GM21526 (cell line): Measurements from ENCODE around the gene SLC12A7.
A peak's percentile ranks its signal among the peaks of the same experiment; 100 is the strongest.
"Not testable (repeated sequence)": the region's sequence is repeated elsewhere in the genome, so short reads cannot be mapped to it uniquely, and the experiment has no call there.

Experiments
- ATAC-seq: cut with Tn5 transposase; IDR thresholded peaks from one replicate; pipeline ENCODE4 v1.9.1; 2021; ENCODE audit warnings: moderate library complexity; ENCODE audit not compliant: unreplicated experiment, low FRiP score

The SLC12A7 gene

DNA sequence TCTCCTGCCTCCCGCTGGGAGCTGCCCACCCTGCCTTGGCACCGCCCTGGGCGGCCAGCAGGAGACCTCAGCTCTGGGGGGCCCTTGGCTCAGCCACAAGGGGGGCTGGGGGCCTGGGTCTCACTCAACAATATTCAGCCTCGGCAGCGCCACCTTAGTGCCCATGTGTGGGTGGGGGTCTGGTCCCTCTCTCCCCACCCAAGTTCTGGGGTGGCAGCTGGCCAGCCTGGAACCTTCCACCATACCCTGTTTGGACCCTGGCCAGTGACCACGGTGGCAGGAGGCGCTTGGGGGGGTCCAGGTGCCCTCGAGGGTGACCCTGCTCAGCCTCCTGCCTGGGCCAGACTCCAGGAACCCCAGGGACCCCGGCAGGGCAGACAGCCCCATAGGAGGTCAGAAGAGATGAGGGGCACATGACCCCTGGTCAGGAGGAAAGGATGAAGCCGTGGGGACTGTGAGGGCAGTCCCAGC lies 81.0 kb downstream of the SLC12A7 start:
- ATAC-seq, result no peak

DNA sequence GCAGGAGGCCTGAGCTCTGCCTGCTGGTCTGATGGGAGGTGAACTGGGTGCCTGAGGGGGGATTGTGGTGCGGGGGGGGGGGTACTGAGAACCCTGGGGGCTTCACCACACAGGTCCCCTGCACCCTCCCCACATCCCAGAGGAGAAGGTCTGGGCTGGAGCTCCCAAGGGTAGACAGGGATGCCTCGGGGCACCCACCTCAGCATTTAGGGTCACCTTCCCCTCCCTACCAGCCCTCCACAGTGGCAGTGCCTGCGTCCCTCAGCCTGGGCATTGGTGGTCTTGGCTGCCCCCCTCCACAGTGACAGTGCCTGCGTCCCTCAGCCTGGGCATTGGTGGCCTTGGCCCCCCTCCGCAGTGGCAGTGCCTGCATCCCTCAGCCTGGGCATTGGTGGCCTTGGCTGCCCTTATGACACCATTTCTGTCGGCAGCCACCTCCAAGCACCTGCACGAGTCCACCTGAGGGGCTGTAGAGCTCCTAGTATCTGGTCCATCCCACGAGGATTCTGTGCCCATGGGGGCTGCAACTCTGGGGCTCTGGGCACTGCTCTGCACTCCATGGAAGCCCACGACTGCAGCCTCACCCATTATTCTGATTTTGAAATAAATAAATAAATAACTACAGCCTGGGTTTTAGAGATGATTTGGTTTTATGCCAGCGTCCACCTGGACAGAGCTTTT lies 81.8 kb downstream of the SLC12A7 start:
- ATAC-seq, result no peak

DNA sequence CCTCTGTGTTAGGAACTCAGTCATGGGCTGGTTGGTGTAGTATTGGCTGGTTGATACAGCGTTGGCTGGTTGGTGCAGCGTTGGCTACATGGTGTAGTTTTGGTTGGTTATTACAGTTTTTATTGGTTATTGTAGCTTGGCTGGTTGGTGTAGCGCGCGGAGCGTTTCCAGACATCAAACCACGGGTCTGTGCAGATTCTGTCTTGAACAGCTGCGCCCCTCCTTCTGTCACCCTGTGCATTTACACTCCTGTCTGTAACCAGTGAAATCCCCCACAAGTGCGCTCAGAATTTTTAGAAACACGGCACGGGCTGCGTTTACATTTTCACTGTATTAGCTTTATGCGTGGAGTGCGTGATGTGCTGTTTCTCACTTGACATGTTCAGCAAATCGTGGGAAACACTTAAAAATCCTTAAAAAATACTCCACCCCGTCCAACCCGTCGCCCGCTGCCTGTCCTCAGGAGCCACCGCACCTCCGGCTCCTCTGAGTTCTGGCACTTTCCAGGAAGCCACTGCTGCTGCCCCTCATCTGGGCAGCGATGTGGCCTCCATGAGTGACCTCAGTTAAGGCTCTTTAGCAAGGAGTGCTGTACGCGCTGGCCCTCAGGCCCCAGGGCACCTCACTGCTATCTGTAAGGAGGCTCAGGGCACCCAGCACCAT lies 82.5 kb downstream of the SLC12A7 start:
- no peak for ATAC-seq

DNA sequence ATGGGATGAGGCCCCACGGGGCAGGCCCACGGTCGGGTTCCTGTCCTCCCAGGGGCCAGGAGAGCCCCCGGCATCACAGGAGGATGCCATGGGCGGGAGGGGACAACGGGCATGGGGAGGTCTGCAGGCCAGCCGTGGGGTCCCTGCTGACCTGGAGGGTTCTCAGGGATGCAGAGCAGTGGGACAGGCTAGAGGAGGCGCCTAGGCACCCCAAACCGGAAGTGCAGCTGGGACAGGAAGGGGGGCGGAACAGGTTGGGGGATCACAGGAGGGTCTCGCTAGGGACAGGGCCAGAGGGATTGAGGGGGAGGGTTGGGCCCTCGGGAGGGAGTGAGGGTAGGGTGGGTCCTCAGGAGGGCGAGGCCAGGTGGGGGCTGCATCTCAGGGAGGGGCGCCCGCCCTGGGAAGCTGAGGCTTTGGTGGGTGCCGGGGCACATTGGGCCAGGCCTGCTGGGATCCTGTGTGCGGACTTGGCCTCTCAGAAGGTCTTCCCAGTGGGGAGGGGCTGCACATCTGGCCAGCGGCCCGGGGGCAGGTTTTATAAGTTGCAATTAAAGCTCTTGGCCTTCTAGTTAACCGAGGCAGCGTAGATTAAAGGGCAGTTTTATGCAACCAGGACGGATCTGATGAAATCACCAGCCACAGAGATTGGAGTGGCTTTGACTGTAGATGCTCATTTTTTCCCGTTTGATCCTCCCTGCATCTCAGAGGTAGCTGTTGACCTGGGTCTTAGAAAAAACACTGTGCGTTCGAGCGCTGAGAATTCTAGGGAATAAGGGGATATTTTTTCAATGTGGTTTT lies 83.2 kb downstream of the SLC12A7 start:
- ATAC-seq, result no peak

DNA sequence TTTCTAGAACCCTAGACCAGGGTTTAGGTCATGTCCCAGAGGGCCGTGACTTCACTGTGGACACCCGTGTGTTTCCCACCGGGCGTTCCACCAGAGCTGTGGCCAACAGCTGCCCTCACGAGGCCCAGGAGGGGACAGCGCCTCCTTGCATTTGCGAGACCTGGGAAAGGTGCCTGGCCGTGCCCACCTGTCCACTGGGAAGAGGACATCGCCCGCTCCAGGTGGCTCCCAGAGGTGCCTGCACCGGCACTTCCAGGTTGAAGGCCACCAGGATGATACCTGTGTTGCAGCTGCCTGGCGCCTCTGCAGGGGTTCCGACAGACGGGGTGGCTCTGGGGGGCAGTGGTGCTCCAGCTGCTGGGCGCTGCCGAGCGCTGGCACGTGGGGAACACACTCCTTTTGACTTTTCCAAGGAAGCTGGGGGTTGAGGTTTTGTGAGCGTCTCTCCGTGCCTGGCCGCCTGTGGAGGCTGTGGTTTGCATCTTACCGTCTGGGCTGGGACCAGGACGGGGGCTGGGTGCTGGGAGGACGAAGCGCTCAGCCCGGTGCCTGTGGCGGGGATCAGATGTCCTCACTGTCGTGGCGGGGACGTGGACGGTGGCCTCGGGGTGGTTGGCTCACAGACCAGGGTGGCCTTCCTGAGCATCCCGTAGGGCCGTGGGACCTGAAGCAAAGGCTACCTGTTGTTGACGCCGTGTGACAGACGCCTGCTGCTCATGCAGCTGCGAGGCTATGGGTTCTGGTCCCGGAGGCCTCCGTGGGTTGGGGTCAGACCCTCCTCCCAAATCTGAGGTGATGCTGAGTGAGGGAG lies 84.0 kb downstream of the SLC12A7 start:
- no peak for ATAC-seq

DNA sequence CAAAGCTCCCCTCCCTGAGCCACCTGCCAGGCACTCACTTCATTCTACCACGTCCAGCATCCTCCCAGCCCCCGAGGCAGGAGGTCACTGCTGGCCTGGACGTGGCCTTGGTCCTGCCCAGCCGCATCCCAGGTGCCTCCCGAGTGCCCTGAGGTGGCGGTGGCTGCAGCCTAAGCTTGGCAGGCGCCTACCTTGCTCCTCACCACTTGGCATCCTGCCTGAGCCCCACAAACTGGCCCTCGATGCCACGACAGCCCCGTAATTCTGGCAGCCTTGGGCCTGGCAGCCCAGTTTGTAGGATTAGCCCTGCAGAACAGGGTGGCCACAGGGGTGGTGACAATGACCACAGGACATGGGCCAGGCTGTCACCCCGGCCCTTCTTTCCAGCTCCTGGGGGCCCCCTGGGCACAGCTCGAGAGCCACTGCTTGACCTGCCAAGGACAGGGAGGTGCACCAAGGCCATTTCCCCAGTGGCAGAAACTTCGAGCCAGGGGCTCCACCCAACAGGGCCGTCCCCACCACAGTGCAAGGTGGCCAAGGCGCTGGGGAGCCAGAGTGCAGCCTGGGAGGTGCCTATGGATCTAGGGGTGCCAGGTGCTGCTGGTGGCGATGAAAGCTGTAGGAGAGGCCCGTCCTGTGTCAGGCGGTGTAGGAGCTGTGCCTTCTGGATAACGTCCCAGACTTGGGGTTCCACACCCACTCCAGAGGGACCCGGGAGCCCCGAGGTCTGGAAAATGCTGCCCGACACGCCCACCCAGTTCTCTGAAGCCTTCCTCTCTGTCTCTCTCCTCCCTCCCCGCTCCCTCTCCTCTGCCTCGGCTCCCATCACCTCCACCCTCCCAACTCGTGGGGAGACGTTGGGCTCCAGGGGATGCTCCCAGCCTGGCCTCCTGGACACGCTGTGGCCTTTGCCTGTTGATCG lies 84.9 kb downstream of the SLC12A7 start:
- ATAC-seq, result no peak

DNA sequence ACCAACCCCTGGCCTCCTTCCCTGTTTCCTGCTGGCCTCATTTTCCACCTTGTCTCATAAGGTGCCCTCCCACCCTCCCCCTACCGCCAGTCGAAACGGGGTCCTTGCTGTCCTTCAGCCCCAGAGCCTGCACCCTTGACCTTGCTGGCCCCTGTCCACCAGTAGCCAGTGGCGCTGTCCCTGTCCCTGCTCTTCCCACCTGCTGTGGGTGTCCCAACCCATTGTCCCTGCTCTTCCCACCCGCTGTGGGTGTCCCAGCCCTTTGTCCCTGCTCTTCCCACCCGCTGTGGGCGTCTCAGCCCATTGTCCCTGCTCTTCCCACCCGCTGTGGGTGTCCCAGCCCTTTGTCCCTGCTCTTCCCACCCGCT lies 89.9 kb downstream of the SLC12A7 start:
- ATAC-seq, result not testable (repeated sequence)

DNA sequence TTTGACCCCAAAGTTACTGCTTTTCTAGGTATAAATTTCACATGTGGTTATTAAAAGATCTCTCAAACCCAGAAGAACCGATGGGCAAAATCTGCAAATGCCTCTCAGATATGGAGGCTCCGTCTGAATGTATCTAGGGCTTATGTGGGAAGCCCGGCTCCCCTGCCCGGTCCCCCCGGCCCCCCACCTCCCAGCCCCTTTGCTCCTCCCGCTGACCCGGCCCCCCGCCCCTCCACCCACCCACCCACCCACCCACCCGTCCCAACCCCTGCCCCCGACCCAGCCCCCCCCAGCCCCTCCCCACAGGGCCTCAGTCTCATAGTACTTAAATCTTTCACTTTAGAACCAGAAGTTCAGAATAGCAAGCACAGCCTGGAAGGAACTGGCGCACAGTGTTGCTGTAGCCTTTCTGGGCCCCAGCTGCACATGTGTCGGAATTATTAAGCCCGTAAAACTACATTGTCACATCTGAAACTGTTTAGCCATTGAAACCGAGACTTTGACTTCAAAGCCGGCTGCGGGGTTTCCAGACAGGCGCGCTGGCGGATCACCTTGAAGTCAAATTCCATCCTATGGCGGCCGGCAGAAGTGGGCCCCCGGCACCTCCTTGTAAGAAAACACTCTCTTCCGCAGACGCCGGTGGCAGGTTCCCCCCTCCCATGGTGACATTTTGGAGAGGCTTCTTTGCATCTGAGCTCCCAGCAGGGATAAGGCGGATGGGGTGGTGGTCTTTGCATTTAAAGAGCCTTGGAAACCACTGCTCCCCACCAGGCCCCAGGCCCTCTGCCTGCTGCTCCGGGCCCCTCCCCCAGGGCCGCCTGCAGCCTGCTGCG lies 90.5 kb downstream of the SLC12A7 start:
- peak; percentile 53 for ATAC-seq

DNA sequence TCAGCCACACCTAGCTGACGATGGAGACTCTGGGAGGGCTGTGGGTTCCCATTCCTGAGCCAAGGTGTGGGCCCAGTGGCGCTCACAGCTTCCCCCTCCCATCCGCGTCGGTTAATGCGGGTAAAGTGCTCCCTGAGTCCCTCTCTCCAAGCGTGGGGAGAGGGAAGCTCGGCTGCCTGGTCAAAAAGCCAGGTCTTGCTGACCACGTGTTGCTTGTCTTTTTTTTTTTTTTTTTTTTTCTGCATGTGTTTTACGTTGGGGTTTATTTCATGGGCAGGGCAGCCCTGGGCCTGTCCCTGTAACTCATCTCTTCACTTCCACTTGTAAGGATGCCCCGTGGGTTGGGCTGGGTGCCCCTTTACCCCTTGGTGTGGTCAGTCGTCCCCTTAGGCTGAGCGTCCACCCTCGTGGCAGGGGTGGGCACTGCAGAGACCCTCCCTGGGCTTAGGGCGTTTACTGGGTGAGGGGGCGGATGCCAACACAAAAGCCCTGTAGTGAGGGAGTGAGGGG lies 91.4 kb downstream of the SLC12A7 start:
- ATAC-seq, result no peak

DNA sequence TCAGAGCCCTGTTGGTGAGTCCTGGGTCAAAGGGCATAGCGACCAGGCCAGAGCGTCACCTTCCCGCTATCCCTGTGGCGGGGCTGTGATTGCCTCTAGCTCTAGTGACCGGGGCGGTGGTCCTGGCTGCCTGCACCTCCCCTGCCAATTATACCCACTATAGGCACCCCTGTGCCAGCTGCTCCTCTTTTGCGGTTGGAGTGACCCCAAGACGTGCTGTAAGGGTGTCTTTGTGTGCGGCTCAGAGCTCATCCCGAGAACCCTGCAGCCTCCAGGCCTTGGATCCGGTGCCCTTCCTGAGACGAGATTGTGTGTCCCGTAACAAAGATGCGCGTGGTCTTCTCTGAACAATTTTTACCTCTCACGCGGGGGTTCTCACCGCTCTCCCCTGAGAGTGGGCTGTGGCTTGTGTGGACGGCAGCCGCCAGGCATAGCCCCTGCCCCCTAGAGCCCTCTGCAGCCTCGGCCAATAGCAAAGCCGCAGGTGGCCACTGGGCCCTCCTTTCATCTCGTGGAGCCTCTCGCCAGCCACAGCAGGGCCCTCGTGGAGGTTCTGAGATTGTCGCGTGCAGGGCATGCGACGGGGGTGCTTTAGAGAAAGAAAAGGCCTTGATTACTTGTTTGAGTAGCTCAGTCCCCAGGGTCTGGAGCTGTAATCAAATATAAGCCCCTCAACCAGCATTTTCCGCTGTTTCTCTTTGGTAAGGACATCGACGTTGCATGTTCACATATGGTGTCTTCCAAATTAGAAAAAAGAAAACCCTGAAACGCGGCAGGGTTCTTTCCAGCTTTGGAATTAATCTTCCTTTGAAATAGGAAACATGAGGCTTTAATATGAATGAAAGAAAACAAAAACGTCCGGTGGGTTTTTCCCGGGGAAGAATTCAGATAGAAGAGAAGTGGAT lies 92.6 kb downstream of the SLC12A7 start:
- ATAC-seq, result no peak

DNA sequence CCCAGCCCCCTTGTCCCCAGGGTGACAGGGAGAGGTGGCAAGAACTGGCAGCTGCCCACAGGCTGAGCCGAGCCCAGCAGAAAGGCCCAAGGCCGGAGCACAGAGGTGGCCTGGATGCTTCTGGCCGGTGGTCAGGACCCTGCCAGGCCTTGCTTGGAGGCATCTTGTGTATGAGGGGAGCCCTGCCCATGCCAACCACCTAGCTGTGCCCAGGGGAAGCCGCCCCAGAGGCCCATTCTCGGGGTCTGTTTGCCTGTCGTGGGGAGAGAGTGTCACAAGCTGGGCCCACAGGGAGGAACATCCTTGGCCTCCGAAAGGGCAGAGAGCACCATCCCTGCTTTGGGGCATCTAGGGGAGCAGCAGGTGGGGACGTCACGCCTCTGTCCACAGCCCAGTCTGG lies 93.3 kb downstream of the SLC12A7 start:
- no peak for ATAC-seq

DNA sequence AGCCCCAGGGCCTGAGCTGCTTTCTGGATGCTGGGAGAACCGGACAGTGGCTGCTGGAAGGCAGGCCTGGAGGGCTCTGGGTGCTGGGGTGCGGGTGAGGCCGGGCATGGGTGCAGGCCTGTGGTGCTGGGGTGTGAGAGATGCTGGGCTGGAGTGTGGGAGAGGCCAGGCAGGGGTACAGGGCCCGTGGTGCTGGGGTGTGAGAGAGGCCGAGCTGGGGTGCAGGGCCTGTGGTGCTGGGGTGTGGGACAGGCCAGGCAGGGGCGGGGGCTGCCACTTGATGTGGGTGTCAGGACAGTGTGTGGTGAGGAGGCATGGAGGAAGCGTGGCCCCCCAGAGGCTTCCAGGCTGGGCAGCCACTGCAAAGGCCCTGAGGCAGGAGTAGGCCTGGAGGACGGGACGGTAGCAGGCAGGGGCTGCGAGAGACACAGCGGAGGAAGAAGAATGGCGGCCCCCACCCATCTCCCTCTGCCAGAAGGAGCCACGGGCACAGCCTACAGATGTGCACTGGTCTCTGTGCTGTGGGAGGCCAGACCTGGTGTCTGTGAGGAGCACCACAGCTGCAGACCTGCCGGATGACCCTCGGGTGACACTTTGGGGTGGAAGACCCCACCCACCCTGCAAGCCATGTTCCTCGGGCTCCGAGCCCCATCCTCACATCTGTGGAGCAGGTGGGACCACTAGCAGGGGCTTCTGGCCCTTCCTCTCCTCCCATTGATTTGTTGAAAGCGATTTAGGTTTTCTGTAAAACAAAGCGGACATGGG lies 94.0 kb downstream of the SLC12A7 start:
- no peak for ATAC-seq

DNA sequence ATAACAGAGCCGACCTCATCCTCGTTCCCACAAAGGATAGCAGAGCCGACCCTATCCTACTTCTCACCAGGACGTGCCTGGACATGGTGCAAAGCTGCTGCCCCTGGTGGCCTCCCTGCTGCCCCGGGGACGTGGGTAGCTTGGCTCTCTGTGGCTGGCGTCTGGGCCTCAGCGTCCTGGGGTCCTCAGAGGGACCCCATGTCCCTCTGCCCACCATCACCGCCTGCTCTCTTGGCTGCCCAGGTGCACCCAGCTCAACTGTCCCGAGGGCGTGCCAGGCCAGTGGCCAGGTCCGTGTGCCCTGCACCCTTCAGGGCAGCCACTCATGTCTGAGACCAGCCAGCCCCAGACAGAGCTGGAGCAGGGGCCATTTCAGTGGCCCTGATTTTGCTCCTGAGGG lies 94.8 kb downstream of the SLC12A7 start:
- ATAC-seq, result no peak

DNA sequence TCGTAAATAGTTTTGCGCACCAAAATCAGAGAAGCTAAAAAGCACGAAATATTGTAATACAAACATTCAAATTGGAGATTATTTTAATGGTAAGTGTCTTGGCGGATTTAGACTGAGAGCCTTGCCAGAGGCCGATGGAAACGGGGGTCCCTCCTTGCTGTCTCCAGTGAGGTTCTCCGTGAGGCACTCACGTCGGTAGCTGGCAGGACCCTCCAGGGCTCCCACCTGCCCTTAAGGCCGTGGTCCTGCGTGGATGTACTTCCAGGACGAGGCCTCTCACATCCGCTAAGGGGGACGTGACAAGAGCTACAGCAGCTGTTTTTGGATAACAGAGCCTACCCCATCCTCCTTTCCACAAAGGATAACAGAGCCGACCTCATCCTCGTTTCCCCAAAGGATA lies 95.4 kb downstream of the SLC12A7 start:
- no peak for ATAC-seq

DNA sequence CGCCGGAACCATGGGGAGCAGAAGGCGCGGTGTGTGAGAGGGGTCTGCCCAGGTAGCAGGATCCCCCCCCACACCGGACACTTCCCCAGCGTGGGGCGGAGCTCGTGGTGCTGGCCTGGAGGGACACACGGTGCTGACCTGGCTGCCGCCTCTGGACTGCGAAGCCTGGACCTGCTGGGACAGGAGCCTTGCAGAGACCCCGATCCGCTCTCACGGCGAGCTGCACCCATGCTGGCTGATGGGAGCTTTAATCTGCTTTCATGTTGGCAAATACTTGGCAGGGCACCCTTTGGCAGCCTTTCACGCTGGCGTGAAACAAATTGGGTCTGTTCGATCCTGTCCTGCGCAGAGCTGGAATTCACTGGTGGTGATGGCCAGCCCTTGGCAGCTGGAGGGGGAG lies 95.8 kb downstream of the SLC12A7 start:
- ATAC-seq, result no peak

DNA sequence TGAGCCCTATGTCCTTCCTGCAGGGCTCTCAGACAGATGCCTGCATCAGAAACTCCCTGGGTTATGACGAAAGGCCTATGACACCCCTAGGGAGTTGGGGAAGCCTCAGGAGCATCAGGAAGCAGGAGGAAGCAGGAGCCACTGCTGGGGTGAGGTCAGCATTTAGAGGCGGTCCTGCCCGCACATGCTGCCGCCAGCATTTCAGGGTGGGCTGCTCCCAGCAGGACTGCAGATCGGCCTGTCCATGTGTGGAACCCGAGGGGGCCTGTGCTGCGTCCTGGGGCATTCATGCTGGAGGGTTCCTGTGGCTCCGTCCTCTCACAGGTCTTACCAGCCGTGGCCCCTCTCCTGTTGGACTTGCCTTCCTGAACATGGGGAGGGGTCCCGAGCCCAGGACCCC lies 96.4 kb downstream of the SLC12A7 start:
- no peak for ATAC-seq

DNA sequence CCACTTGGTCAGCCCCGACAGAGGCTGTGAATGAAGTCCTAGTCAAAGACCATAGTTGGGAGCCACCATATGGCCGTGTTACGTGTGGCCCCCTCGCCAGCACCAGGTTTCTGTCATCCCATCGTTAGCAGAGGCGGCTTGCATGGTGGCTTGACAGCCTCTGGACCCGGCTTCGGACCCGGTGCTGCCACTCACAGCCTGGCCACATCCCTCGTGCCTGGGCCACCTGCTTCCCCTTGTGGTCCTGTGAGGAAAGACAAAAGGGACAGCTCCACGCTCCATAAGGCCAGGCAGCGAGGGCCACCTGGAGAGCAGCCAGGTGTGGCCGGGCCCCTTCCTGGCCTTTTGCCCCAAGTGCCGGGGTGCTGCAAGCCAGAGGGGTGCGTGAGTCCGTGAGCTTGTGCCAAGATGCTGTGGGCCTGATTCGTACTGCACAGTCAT lies 97.1 kb downstream of the SLC12A7 start:
- no peak for ATAC-seq
